Measurements from ENCODE around the gene ZNF724. TPM values are rescaled to one million over a fixed set of nuclear protein-coding genes. Genes with fewer than 3 reads are reported as not detected.

The ZNF724 gene
- total RNA-seq, 2 experiments from 2014 or later, result 13.6 to 14.5 TPM

- Mint-ChIP-seq H3K27me3 (no peaks in the 10 kb centered on the region), H3K27ac (no peak overlapping the region)
- CTCF ChIA-PET, result no interaction called here
Measured at GRCh38 chr19:23222998-23223652, 27.1 kb downstream of the ZNF724 start.

GRCh38 chr19:23203841-23204344, 46.3 kb downstream of the ZNF724 start:
- no peak overlapping the region for H3K4me3 Mint-ChIP-seq
- POLR2A ChIA-PET, result no interaction called here
- no peaks in the 10 kb centered on the region for H3K27me3 Mint-ChIP-seq
- CTCF ChIA-PET, result no interaction called here
- H3K9me3 Mint-ChIP-seq, result peaks cover 31% of the 10 kb centered on the region
- H3K4me1 Mint-ChIP-seq (ENCODE audit: low read depth), result no peaks in the 10 kb centered on the region
- peaks cover 4% of the 10 kb centered on the region for H3K36me3 Mint-ChIP-seq
- H3K27ac Mint-ChIP-seq, result no peak overlapping the region
- intact Hi-C loops (cut with micrococcal nuclease), result no loop called here
- no peak for DNase-seq

More at GRCh38 chr19:23222998-23223652, 27.1 kb downstream of the ZNF724 start:
- intact Hi-C loops (cut with micrococcal nuclease), result no loop called here
- DNase-seq, result no peak
- Mint-ChIP-seq H3K9me3 (peaks cover 73% of the 10 kb centered on the region), H3K4me1 (ENCODE audit: low read depth) (no peaks in the 10 kb centered on the region), H3K36me3 (peaks cover 72% of the 10 kb centered on the region), H3K4me3 (no peak overlapping the region)
- POLR2A ChIA-PET, result no interaction called here

- no peak overlapping the region for H3K4me3 Mint-ChIP-seq
Measured at GRCh38 chr19:23190341-23190740, 59.9 kb downstream of the ZNF724 start.

GRCh38 chr19:23183251-23183650, 66.9 kb downstream of the ZNF724 start:
- ChIA-PET POLR2A (no interaction called here), CTCF (no interaction called here)
- DNase-seq, result no peak
- intact Hi-C loops (cut with micrococcal nuclease), result no loop called here
- Mint-ChIP-seq H3K36me3 (no peaks in the 10 kb centered on the region), H3K27ac (no peak overlapping the region), H3K9me3 (peaks cover 6% of the 10 kb centered on the region), H3K27me3 (no peaks in the 10 kb centered on the region), H3K4me1 (ENCODE audit: low read depth) (no peaks in the 10 kb centered on the region), H3K4me3 (no peak overlapping the region)

More at GRCh38 chr19:23190341-23190740, 59.9 kb downstream of the ZNF724 start:
- DNase-seq, result no peak
- POLR2A ChIA-PET, result no interaction called here
- H3K27me3 Mint-ChIP-seq, result no peaks in the 10 kb centered on the region
- H3K9me3 Mint-ChIP-seq, result peaks cover 10% of the 10 kb centered on the region
- no peaks in the 10 kb centered on the region for H3K36me3 Mint-ChIP-seq
- intact Hi-C loops (cut with micrococcal nuclease), result no loop called here
- H3K27ac Mint-ChIP-seq, result no peak overlapping the region
- CTCF ChIA-PET, result no interaction called here
- H3K4me1 Mint-ChIP-seq (ENCODE audit: low read depth), result no peaks in the 10 kb centered on the region

Other genes with a start within 250 kb of the ZNF724 start
- gene ZNF728, start 247.2 kb downstream of the ZNF724 start, total RNA-seq, result not detected
- under 1 TPM; 0.31 to 0.51 TPM for gene ZNF730, start 133.4 kb downstream of the ZNF724 start, total RNA-seq
- 10 to 100 TPM; 34.7 to 39.0 TPM for gene ZNF91, start 145.1 kb upstream of the ZNF724 start, total RNA-seq